Measurements from ENCODE around the gene HAND2. TPM values are rescaled to one million over a fixed set of nuclear protein-coding genes. Genes with fewer than 3 reads are reported as not detected.

The HAND2 gene
- total RNA-seq, 4 donors from 2014 or later, result 0.66 to 2.4 (median 0.89) TPM

DNA sequence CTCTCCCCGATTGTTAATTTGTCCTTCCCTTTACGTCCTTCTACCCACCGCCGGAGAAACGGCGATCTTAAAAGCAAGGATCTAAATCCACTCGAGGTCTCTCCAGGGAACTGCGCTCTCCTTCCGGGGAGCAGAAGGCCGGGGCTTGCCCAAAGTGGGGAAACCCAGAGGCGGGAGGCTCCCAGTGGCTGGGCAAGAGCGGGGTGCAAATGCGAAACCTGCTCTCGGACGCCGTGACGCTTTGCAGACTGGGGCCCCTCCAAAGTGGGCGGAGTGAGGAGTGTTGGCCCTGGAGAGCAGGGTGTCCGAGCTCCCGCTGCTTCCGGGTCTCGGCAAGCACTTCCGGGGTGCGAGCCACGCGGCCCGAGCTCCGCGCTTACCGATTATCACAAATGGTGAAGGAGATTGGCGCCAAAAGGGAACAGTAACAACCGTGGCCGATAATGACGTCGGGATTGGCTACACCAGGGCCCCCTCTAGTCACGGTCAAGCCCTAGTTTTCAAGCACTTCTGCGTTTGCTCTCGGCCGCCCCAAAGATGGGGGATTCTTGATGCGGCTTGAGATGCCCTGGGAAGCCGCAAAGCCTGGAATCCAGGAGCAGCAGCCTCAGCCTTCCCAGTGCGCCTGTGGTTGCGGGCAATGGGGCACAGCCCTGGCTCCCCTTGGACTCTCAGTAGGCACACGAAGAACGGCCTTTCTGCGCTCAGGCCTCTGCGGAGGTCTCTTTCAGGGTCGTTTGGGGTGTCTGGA, 29.0 kb downstream of the HAND2 start:
- ATAC-seq, result no peak
- Histone ChIP-seq H3K27me3 (peaks cover 36 to 52% (median 38%) of the 10 kb centered on the region in 3 donors), H3K4me3 (peak overlapping the region in 3 of 4 donors; percentile 22 to 31 (median 27)), H3K9me3 (no peaks in the 10 kb centered on the region), H3K4me1 (no peaks in the 10 kb centered on the region), H3K36me3 (no peaks in the 10 kb centered on the region), H3K27ac (no peak overlapping the region)
- no peak for TF ChIP-seq POLR2A (IDR thresholded peaks at IDR 0.05)
- TF ChIP-seq, protein P1, sequence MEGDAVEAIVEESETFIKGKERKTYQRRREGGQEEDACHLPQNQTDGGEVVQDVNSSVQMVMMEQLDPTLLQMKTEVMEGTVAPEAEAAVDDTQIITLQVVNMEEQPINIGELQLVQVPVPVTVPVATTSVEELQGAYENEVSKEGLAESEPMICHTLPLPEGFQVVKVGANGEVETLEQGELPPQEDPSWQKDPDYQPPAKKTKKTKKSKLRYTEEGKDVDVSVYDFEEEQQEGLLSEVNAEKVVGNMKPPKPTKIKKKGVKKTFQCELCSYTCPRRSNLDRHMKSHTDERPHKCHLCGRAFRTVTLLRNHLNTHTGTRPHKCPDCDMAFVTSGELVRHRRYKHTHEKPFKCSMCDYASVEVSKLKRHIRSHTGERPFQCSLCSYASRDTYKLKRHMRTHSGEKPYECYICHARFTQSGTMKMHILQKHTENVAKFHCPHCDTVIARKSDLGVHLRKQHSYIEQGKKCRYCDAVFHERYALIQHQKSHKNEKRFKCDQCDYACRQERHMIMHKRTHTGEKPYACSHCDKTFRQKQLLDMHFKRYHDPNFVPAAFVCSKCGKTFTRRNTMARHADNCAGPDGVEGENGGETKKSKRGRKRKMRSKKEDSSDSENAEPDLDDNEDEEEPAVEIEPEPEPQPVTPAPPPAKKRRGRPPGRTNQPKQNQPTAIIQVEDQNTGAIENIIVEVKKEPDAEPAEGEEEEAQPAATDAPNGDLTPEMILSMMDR (IDR thresholded peaks at IDR 0.05 in 4 of 5, conservative IDR thresholded peaks at IDR 0.05 in 1 of 5), result no peak
- in situ Hi-C loops (cut with MboI; ENCODE audit: low sequenced_read_pairs in 4 of 4) (loop anchor here in 2 of 4 donors (25.0 kb wide), 2 partner anchors 311 to 636 kb away; no protein-coding TSS in a partner anchor), intact Hi-C loops (cut with DNase I; ENCODE audit: low total_unique reads) (no loop called here)
- DNase-seq, result no peak

DNA sequence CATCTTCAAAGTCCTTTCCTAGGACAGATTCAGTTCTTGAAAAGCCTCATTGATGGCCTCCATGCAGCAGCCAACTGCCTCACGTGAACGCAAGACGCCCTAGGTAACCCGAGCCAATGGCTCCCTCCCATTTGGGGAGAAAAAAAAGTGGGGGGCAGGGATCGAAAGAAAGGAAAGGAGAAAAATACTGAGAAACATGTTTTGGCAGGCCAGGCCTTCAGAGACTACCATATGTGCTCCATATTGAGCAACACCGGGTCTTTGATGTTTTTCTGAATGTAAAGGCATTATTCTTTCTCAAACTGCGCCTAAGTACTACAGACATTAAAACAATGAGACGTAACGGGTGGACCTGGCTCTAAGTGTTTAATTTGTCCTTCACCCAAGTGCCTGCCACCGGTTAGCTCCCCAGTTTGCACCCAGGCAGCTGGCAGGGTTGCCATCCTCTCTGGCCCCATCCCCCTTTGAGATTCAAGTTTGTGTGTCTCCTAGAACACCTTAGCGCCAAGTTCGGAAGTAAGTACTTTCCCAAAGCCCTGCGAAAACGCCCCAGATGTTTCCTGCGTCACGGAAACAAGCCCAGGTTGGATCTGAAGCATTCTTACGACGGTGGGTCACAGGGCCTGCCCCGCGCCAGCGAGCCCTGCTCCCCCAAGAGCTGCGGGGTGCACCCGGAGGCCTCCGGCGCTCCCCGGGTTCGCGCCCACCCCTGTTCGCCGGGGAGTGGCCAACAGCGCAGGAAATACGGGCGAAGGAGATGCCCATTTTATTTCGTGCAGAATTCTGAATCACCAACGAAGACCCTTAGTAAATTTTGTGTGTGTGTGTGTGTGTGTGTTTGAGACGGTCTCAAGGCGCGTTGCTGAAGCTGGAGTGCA, 30.1 kb downstream of the HAND2 start:
- Histone ChIP-seq H3K36me3 (no peaks in the 10 kb centered on the region), H3K4me1 (no peaks in the 10 kb centered on the region), H3K9me3 (no peaks in the 10 kb centered on the region), H3K27ac (no peak overlapping the region), H3K27me3 (peaks cover 37 to 46% (median 45%) of the 10 kb centered on the region in 3 donors), H3K4me3 (no peak overlapping the region)
- DNase-seq (no peak), ATAC-seq (no peak)
- in situ Hi-C loops (cut with MboI; ENCODE audit: low sequenced_read_pairs in 4 of 4) (loop anchor here in 2 of 4 donors (10.0 to 25.0 kb wide), 3 partner anchors 185 to 637 kb away; no protein-coding TSS in a partner anchor), intact Hi-C loops (cut with DNase I; ENCODE audit: low total_unique reads) (no loop called here)
- TF ChIP-seq POLR2A (IDR thresholded peaks at IDR 0.05), result no peak
- TF ChIP-seq, protein P1 (IDR thresholded peaks at IDR 0.05 in 4 of 5, conservative IDR thresholded peaks at IDR 0.05 in 1 of 5), result no peak

DNA sequence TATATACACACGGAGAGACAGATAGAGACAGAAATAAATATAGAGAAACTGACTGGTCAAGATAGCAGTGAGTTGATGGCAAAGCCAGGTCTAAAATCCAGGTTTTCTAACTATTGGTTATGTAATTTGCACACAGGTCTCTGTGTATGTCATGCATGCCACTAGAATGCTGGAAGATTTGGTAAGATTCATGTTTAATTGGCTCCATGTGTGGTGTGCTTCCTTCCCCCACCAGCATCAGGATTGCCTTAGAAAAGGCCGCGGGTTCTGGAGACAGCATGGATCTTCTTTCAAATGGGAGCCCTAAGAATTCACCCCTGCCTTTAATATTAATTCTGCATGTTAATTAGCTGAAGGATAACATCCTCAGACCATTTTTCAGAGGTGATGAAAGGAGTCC, 31.3 kb downstream of the HAND2 start:
- Histone ChIP-seq H3K9me3 (no peaks in the 10 kb centered on the region), H3K4me3 (no peak overlapping the region), H3K27ac (no peak overlapping the region), H3K36me3 (no peaks in the 10 kb centered on the region), H3K4me1 (no peaks in the 10 kb centered on the region), H3K27me3 (peaks cover 32 to 46% (median 41%) of the 10 kb centered on the region in 3 donors)
- TF ChIP-seq, protein P1 (IDR thresholded peaks at IDR 0.05 in 4 of 5, conservative IDR thresholded peaks at IDR 0.05 in 1 of 5), result no peak
- no peak for TF ChIP-seq POLR2A (IDR thresholded peaks at IDR 0.05)
- DNase-seq (no peak), ATAC-seq (no peak)
- intact Hi-C loops (cut with DNase I; ENCODE audit: low total_unique reads), result no loop called here
- in situ Hi-C loops (cut with MboI; ENCODE audit: low sequenced_read_pairs in 4 of 4), result loop anchor here in 1 of 4 donors (10.0 kb wide), 1 partner anchor 184 kb away; no protein-coding TSS in a partner anchor

DNA sequence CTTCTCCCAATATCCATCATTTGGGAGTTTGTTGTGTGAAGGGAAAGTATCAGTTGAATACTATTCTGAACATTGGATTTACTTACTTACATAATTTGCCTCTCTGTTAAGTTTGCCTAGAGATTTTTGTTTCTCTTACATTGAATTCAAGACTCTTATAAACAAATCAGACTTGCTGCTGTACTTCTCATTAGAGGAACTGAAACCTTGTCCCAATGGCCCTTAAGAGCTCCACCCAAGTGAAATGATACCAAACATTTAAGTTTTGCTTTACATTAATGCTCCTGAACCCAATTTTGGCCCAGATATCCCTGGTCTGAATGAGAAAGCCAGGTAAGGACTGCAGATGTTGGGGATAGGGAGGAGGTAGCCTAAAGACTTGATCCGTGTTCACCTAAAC, 32.0 kb downstream of the HAND2 start:
- intact Hi-C loops (cut with DNase I; ENCODE audit: low total_unique reads), result no loop called here
- no peak for ATAC-seq
- no peaks in the 10 kb centered on the region for H3K9me3 ChIP-seq
- H3K27me3 ChIP-seq, result peaks cover 28 to 40% (median 36%) of the 10 kb centered on the region in 3 donors
- no peaks in the 10 kb centered on the region for H3K36me3 ChIP-seq
- no peak overlapping the region for H3K27ac ChIP-seq
- no peak for DNase-seq
- in situ Hi-C loops (cut with MboI; ENCODE audit: low sequenced_read_pairs in 4 of 4), result loop anchor here in 1 of 4 donors (10.0 kb wide), 1 partner anchor 183 kb away; no protein-coding TSS in a partner anchor
- TF ChIP-seq, protein P1 (IDR thresholded peaks at IDR 0.05 in 4 of 5, conservative IDR thresholded peaks at IDR 0.05 in 1 of 5), result no peak
- TF ChIP-seq POLR2A (IDR thresholded peaks at IDR 0.05), result no peak
- no peaks in the 10 kb centered on the region for H3K4me1 ChIP-seq
- H3K4me3 ChIP-seq, result no peak overlapping the region

All from gastrocnemius medialis (tissue), 4 donors.